GM19467 (cell line): ENCODE results near the gene APBA2.
"Not testable (repeated sequence)": the region's sequence is repeated elsewhere in the genome, so short reads cannot be mapped to it uniquely, and the experiment has no call there.

Experiments
- ATAC-seq: cut with Tn5 transposase; IDR thresholded peaks from one replicate; pipeline ENCODE4 v1.9.1; 2021; ENCODE audit warnings: mild to moderate bottlenecking, moderate library complexity; ENCODE audit not compliant: unreplicated experiment

The APBA2 gene

GRCh38 chr15:28994831-28995596, 109.2 kb downstream of the APBA2 start:
- ATAC-seq: no peak

GRCh38 chr15:28995705-28996104, 109.9 kb downstream of the APBA2 start:
- no peak for ATAC-seq

DNA sequence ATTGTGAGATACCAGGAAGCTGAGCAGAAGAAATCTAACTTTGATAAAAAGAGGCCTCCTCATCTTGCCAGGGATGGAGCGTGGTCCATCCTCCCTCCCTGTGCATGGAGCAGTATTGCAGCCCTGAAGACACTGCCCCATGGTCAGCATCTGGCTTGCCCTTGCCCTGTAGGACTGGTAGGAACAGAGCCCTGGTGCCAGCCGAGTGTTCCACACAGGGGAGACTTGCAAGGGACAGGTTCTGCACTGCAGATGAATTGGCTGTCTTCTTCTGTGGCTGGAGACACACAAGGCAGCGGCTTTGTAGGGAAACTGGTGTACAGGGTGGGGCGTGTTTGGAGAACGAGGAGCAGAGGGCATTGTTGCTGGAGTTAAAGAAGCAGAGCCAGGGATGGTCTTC, 110.5 kb downstream of the APBA2 start:
- no peak for ATAC-seq

DNA sequence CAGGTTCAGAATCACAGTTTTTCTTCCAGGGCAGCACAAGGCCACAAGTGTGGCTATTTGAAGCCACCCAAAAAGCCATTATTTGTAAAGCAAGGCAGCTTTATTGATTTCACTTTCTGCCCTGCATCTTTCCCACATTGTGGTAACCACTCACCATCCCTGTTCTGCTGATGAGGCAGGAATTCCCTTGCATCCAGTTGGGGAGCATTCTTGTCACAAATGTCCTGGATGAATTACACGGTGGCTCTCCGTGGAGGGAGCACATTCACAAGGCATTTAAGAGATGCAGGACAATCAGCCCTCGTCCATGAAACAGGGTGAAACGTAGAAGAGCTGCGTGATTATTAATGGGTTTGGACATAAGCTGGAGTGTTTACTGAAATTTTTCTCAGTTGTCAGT, 111.2 kb downstream of the APBA2 start:
- ATAC-seq: no peak

GRCh38 chr15:28997791-28998190, 112.0 kb downstream of the APBA2 start:
- no peak for ATAC-seq

- no peak for ATAC-seq
Observed at GRCh38 chr15:28998511-28998910, 112.7 kb downstream of the APBA2 start.

- no peak for ATAC-seq
Observed at GRCh38 chr15:29003191-29003839, 117.5 kb downstream of the APBA2 start.

GRCh38 chr15:29003840-29004233, 118.1 kb downstream of the APBA2 start:
- no peak for ATAC-seq

DNA sequence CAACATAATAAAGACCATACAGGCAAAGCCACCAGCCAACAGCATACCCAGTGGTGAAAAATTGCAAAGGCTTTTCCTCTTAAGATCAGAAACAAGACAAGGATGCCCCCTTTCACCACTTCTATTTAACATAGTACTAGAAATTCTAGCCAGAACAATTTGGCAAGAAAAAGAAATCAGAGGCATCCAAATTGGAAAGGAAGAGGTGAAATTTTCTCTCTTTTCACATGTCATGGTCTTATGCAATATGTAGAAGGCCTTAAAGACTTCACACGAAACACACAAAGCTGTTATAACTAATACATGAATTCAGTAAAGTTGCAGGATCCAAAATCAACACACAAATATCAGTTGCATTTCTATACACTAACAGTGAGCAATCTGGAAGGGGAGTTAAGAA, 120.2 kb downstream of the APBA2 start:
- ATAC-seq: no peak

GRCh38 chr15:29008846-29009245, 123.1 kb downstream of the APBA2 start:
- ATAC-seq: no peak

- ATAC-seq: no peak
Observed at GRCh38 chr15:29012097-29012496, 126.3 kb downstream of the APBA2 start.

GRCh38 chr15:29014493-29014892, 128.7 kb downstream of the APBA2 start:
- no peak for ATAC-seq

- ATAC-seq: no peak
Observed at GRCh38 chr15:29016518-29016917, 130.7 kb downstream of the APBA2 start.

- no peak for ATAC-seq
Observed at GRCh38 chr15:29018120-29018805, 132.5 kb downstream of the APBA2 start.

DNA sequence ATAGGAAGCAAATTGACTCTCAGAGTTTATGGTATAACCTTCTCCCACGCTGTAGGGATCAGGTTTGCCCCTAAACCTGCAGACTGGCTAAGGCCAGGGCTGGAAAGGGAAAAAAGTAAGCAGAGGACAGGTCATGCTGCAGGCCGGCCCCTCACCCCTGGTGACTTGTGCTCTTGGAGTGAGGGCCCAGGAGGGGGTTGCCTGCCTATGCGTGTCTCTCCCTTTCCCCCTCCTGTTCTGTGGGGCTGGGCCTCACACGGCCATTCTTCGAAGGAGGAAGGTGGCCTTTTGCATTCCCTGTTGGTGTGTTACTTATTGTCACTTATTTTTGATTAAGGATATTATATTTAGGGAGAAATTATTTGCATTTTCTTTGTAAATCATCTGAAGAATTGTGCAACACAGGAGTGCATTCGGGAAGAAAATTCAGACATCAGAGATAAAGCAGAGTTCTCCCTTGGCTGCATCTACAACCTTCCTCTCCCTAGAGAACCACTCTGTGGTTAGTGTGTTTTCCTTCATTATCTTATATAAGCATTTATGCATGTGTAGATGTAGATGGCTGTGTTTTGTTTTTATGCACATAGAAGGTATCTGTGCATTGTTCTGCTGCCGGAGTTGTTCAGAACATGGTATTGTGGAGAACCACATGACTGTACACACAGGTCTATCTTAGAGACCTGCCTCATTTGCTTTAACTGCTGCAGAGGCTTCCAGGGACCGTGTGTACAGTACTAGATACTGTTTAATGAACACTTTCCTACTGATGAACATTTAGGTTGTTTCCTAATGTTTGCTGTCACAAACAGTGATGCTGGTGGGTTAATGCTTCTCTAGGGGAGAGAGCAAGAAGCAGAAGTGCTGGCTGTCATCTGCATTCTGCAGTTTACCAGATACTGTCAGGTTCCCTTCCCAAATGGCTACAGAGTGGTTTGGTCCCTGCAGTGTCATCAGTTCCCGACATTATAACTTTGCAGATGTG, 133.5 kb downstream of the APBA2 start:
- ATAC-seq: no peak

DNA sequence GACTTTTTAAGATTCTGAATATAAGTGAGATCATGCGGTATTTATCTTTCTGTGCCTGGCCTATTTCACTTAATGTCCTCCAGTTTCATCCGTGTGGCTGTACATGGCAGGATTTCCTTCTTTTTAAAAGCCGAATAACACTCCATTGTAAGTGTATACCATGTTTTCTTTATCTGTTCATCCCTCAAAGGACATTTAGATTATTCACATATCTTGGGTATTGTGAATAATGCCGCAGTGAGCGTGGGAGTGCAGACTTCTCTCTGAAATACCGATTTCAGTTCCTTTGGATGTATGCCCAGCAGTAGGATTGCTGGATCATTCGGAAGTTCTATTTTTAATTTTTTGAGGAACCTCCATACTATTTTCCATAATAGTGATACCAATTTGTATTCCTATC, 136.1 kb downstream of the APBA2 start:
- ATAC-seq: no peak

- ATAC-seq: no peak
Observed at GRCh38 chr15:29024662-29025061, 138.9 kb downstream of the APBA2 start.

DNA sequence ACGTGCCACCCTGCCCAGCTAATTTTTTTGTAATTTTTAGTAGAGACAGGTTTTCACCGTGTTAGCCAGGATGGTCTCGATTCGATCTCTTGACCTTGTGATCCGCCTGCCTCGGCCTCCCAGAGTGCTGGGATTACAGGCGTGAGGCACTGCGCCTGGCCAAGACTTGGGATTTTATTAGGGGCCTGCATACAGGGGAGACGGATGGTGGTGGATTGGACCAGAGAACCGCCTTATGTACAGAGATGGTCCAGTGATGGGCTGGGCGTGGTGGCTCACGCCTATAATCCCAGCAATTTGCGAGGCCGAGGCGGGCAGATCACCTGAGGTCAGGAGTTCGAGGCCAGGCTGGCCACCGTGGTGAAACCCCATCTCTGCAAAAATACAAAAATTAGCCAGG, 139.6 kb downstream of the APBA2 start:
- ATAC-seq: not testable (repeated sequence)

- ATAC-seq: not testable (repeated sequence)
Observed at GRCh38 chr15:29028158-29028557, 142.4 kb downstream of the APBA2 start.

- no peak for ATAC-seq
Observed at GRCh38 chr15:29029651-29030195, 143.9 kb downstream of the APBA2 start.
